ENCODE measurements around the gene DOCK6. TPM values are rescaled to one million over a fixed set of nuclear protein-coding genes. Genes with fewer than 3 reads are reported as not detected.
A peak's percentile ranks its signal among the peaks of the same experiment; 100 is the strongest.

The DOCK6 gene
- total and polyA plus RNA-seq, 7 experiments from 2014 or later, result 0.73 to 5.2 (median 1.5) TPM; not detected in 4

DNA sequence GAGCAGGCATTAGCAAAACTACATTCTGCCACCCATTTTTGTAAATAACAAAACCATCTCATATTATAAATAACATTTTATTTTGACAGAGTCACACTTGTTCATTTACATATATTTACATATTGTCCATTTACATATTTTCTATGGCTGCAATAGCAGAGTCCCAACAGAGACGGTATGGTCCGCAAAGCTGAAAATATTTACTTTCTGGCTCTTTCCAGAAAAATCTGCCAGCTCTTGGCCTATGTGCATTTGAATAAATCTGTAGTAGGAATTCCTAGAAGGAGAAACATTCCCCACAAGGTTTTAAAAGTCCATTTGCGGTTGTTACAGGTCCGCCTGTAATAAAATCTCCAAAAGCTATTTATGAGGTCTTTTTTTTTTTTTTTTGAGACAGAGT, 27.9 kb upstream of the DOCK6 start:
- intact Hi-C loops (cut with micrococcal nuclease), result loop anchor here in 1 of 2 donors (5.0 kb wide), 1 partner anchor 192 kb away; the partner anchor contains the start of gene ELAVL3
- ATAC-seq, result no peak
- no peak for DNase-seq
- peaks cover 8 to 12% (median 9%) of the 10 kb centered on the region in 7 donors for H3K4me1 Mint-ChIP-seq
- H3K36me3 Mint-ChIP-seq, result no peaks in the 10 kb centered on the region
- CTCF ChIA-PET, result no interaction called here
- peaks cover 12 to 70% (median 18%) of the 10 kb centered on the region in 5 donors for H3K27me3 Mint-ChIP-seq
- Histone ChIP-seq H3K36me3 (ENCODE audit: control insufficient read depth in 2 of 3, insufficient read depth in 3 of 3, low read length in 3 of 3) (no peaks in the 10 kb centered on the region), H3K27ac (ENCODE audit: low read depth, low read length) (no peak overlapping the region), H3K4me1 (ENCODE audit: control insufficient read depth in 2 of 2, insufficient read depth in 2 of 2, low read length in 2 of 2) (peaks cover 0 to 4% of the 10 kb centered on the region in 2 donors), H3K4me3 (ENCODE audit: low read length) (no peak overlapping the region), H3K27me3 (ENCODE audit: control insufficient read depth in 2 of 2, insufficient read depth in 2 of 2, low read length in 2 of 2) (no peaks in the 10 kb centered on the region), H3K9me3 (ENCODE audit: control insufficient read depth in 2 of 3, low read length in 3 of 3) (no peaks in the 10 kb centered on the region)
- H3K27ac Mint-ChIP-seq, result no peak overlapping the region
- no peak overlapping the region for H3K4me3 Mint-ChIP-seq
- no peaks in the 10 kb centered on the region for H3K9me3 Mint-ChIP-seq
- POLR2A ChIA-PET, result interaction anchor here (0.6 kb wide), 1 partner anchor 57 kb away, joined by 4 read pairs; no protein-coding TSS in a partner anchor

DNA sequence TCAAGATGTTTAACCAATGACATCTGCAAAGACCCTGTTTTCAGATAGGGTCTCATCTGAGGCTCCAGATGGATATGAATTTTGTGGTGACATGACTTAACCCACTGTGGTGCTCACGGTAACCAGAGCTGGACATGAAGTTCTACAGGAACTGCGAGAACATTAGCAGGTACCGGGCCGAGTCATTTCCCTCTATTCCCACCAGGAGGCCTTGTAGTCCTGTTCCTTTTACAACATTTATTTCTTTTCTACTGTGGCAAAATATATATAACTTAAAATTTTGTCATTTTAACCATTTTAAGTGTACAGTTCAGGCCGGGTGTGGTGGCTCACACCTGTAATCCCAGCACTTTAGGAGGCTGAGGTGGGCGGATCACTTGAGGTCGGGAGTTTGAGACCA, 26.0 kb upstream of the DOCK6 start:
- no peaks in the 10 kb centered on the region for H3K9me3 Mint-ChIP-seq
- no peak for ATAC-seq
- H3K27ac Mint-ChIP-seq, result no peak overlapping the region
- intact Hi-C loops (cut with micrococcal nuclease), result no loop called here
- H3K4me3 Mint-ChIP-seq, result no peak overlapping the region
- Histone ChIP-seq H3K27me3 (ENCODE audit: control insufficient read depth in 2 of 2, insufficient read depth in 2 of 2, low read length in 2 of 2) (peaks cover 0 to 3% of the 10 kb centered on the region in 2 donors), H3K9me3 (ENCODE audit: control insufficient read depth in 2 of 3, low read length in 3 of 3) (no peaks in the 10 kb centered on the region), H3K4me1 (ENCODE audit: control insufficient read depth in 2 of 2, insufficient read depth in 2 of 2, low read length in 2 of 2) (peaks cover 0 to under 1% of the 10 kb centered on the region in 2 donors), H3K36me3 (ENCODE audit: control insufficient read depth in 2 of 3, insufficient read depth in 3 of 3, low read length in 3 of 3) (no peaks in the 10 kb centered on the region), H3K4me3 (ENCODE audit: low read length) (no peak overlapping the region), H3K27ac (ENCODE audit: low read depth, low read length) (no peak overlapping the region)
- peaks cover 12 to 72% (median 26%) of the 10 kb centered on the region in 5 donors for H3K27me3 Mint-ChIP-seq
- no peaks in the 10 kb centered on the region for H3K36me3 Mint-ChIP-seq
- CTCF ChIA-PET, result no interaction called here
- DNase-seq, result no peak
- peaks cover under 1 to 4% (median 1%) of the 10 kb centered on the region in 7 donors for H3K4me1 Mint-ChIP-seq
- POLR2A ChIA-PET, result no interaction called here

- DNase-seq, result no peak
- Histone ChIP-seq H3K9me3 (ENCODE audit: control insufficient read depth in 2 of 3, low read length in 3 of 3) (no peaks in the 10 kb centered on the region), H3K36me3 (ENCODE audit: control insufficient read depth in 2 of 3, insufficient read depth in 3 of 3, low read length in 3 of 3) (no peaks in the 10 kb centered on the region), H3K27ac (ENCODE audit: low read depth, low read length) (no peak overlapping the region), H3K4me3 (ENCODE audit: low read length) (no peak overlapping the region), H3K4me1 (ENCODE audit: control insufficient read depth in 2 of 2, insufficient read depth in 2 of 2, low read length in 2 of 2) (no peaks in the 10 kb centered on the region), H3K27me3 (ENCODE audit: control insufficient read depth in 2 of 2, insufficient read depth in 2 of 2, low read length in 2 of 2) (peaks cover 0 to 3% of the 10 kb centered on the region in 2 donors)
- no peak for ATAC-seq
- Mint-ChIP-seq H3K36me3 (no peaks in the 10 kb centered on the region), H3K9me3 (peaks cover 0 to 5% (median 0%) of the 10 kb centered on the region in 11 donors), H3K27me3 (peaks cover 10 to 81% (median 27%) of the 10 kb centered on the region in 5 donors), H3K4me1 (peaks cover 0 to 4% (median 1%) of the 10 kb centered on the region in 7 donors), H3K27ac (no peak overlapping the region), H3K4me3 (no peak overlapping the region)
- intact Hi-C loops (cut with micrococcal nuclease), result no loop called here
- CTCF ChIA-PET, result no interaction called here
- POLR2A ChIA-PET, result no interaction called here
Observed at GRCh38 chr19:11286312-11286974, 24.1 kb upstream of the DOCK6 start.

GRCh38 chr19:11284515-11284914, 22.2 kb upstream of the DOCK6 start:
- Mint-ChIP-seq H3K4me1 (peaks cover 3 to 18% (median 10%) of the 10 kb centered on the region in 7 donors), H3K27me3 (peaks cover 11 to 75% (median 28%) of the 10 kb centered on the region in 5 donors), H3K9me3 (peaks cover 0 to 17% (median 3%) of the 10 kb centered on the region in 11 donors), H3K36me3 (no peaks in the 10 kb centered on the region), H3K27ac (no peak overlapping the region), H3K4me3 (no peak overlapping the region)
- peaks cover 0 to 5% (median 0%) of the 10 kb centered on the region in 3 experiments for H3K9me3 ChIP-seq (ENCODE audit: control insufficient read depth in 2 of 3, low read length in 3 of 3)
- peaks cover 0 to 3% of the 10 kb centered on the region in 2 donors for H3K27me3 ChIP-seq (ENCODE audit: control insufficient read depth in 2 of 2, insufficient read depth in 2 of 2, low read length in 2 of 2)
- no peak overlapping the region for H3K27ac ChIP-seq (ENCODE audit: low read depth, low read length)
- CTCF ChIA-PET, result interaction anchor here (0.7 to 1.3 kb wide), 3 partner anchors 26 to 198 kb away, joined by 3 to 5 read pairs (median 3); no protein-coding TSS in a partner anchor
- H3K4me1 ChIP-seq (ENCODE audit: control insufficient read depth in 2 of 2, insufficient read depth in 2 of 2, low read length in 2 of 2), result peaks cover 5 to 12% of the 10 kb centered on the region in 2 donors
- H3K36me3 ChIP-seq (ENCODE audit: control insufficient read depth in 2 of 3, insufficient read depth in 3 of 3, low read length in 3 of 3), result no peaks in the 10 kb centered on the region
- no peak overlapping the region for H3K4me3 ChIP-seq (ENCODE audit: low read length)
- POLR2A ChIA-PET, result no interaction called here
- no peak for DNase-seq
- ATAC-seq, result no peak
- intact Hi-C loops (cut with micrococcal nuclease), result no loop called here

- Mint-ChIP-seq H3K36me3 (peaks cover 0 to 2% (median 0%) of the 10 kb centered on the region in 5 donors), H3K4me3 (no peak overlapping the region), H3K27ac (peak overlapping the region in 1 of 9 donors; percentile 33), H3K9me3 (peaks cover 0 to 38% (median 10%) of the 10 kb centered on the region in 11 donors), H3K4me1 (peaks cover 6 to 22% (median 13%) of the 10 kb centered on the region in 7 donors), H3K27me3 (peaks cover 13 to 73% (median 31%) of the 10 kb centered on the region in 5 donors)
- POLR2A ChIA-PET, result no interaction called here
- Histone ChIP-seq H3K9me3 (ENCODE audit: control insufficient read depth in 2 of 3, low read length in 3 of 3) (peaks cover 0 to 24% (median 0%) of the 10 kb centered on the region in 3 experiments), H3K4me3 (ENCODE audit: low read length) (no peak overlapping the region), H3K27ac (ENCODE audit: low read depth, low read length) (no peak overlapping the region), H3K4me1 (ENCODE audit: control insufficient read depth in 2 of 2, insufficient read depth in 2 of 2, low read length in 2 of 2) (peaks cover 10 to 18% of the 10 kb centered on the region in 2 donors), H3K27me3 (ENCODE audit: control insufficient read depth in 2 of 2, insufficient read depth in 2 of 2, low read length in 2 of 2) (peaks cover 0 to 3% of the 10 kb centered on the region in 2 donors), H3K36me3 (ENCODE audit: control insufficient read depth in 2 of 3, insufficient read depth in 3 of 3, low read length in 3 of 3) (no peaks in the 10 kb centered on the region)
- intact Hi-C loops (cut with micrococcal nuclease), result no loop called here
- DNase-seq, result no peak
- CTCF ChIA-PET, result no interaction called here
- ATAC-seq, result no peak
Observed at GRCh38 chr19:11281356-11282049, 19.2 kb upstream of the DOCK6 start.

DNA sequence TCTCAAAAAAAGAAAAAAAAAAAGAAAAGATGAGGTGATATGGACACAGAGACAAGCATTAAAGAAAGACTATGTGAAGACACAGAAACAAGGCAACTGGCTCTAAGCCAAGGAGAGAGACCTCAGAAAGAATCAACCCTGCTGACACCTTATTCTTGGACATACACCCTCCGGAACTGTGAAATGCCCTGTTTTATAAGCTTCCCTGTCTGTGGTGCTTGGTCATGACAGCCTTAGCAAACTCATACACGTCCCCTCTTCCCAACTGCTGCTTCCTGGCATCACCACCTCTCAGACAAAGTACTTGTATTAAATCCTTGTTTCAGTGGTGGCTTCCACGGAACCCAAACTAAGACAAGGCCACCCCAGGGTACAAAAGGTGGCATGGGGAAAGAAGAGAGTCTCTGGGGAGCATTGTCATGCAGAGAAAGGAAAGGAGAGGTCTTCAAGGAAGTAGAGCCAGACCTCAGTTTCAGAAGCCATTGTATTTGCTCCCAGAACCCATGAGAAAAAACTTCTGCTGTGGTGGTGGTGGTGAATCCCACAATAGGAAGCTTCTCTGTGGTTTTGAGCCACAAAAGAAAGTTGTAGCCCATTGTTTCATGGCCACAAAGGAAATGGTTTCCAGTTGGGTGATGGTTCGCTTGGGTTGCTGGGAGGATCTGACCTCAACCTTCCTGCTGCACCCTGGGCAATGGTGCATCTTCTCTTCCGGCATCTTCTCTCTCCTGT, 17.3 kb upstream of the DOCK6 start:
- Mint-ChIP-seq H3K9me3 (peaks cover 0 to 38% (median 10%) of the 10 kb centered on the region in 11 donors), H3K27ac (peak overlapping the region in 6 of 9 donors; percentile 48 to 69 (median 62)), H3K4me3 (peak overlapping the region; percentile 12 to 76 (median 46)), H3K4me1 (peaks cover 6 to 22% (median 13%) of the 10 kb centered on the region in 7 donors), H3K36me3 (peaks cover 0 to 3% (median 0%) of the 10 kb centered on the region in 5 donors), H3K27me3 (peaks cover 20 to 73% (median 36%) of the 10 kb centered on the region in 5 donors)
- Histone ChIP-seq H3K27ac (ENCODE audit: low read depth, low read length) (no peak overlapping the region), H3K36me3 (ENCODE audit: control insufficient read depth in 2 of 3, insufficient read depth in 3 of 3, low read length in 3 of 3) (no peaks in the 10 kb centered on the region), H3K4me3 (ENCODE audit: low read length) (peak overlapping the region; percentile 1), H3K9me3 (ENCODE audit: control insufficient read depth in 2 of 3, low read length in 3 of 3) (peaks cover 0 to 24% (median 0%) of the 10 kb centered on the region in 3 experiments), H3K4me1 (ENCODE audit: control insufficient read depth in 2 of 2, insufficient read depth in 2 of 2, low read length in 2 of 2) (peaks cover 10 to 18% of the 10 kb centered on the region in 2 donors), H3K27me3 (ENCODE audit: control insufficient read depth in 2 of 2, insufficient read depth in 2 of 2, low read length in 2 of 2) (peaks cover 0 to 3% of the 10 kb centered on the region in 2 donors)
- intact Hi-C loops (cut with micrococcal nuclease), result no loop called here
- ChIA-PET POLR2A (no interaction called here), CTCF (interaction anchor here (0.6 to 0.8 kb wide), 3 partner anchors 203 to 979 kb away, joined by 3 to 5 read pairs (median 4); no protein-coding TSS in a partner anchor)
- ATAC-seq, result peak; percentile 92
- peak in 8 of 9 donors; percentile 45 to 78 (median 67) for DNase-seq

All from naive thymus-derived CD4-positive, alpha-beta T cell (primary cell).